ENCODE measurements around the gene ZXDC.

The ZXDC gene, protein sequence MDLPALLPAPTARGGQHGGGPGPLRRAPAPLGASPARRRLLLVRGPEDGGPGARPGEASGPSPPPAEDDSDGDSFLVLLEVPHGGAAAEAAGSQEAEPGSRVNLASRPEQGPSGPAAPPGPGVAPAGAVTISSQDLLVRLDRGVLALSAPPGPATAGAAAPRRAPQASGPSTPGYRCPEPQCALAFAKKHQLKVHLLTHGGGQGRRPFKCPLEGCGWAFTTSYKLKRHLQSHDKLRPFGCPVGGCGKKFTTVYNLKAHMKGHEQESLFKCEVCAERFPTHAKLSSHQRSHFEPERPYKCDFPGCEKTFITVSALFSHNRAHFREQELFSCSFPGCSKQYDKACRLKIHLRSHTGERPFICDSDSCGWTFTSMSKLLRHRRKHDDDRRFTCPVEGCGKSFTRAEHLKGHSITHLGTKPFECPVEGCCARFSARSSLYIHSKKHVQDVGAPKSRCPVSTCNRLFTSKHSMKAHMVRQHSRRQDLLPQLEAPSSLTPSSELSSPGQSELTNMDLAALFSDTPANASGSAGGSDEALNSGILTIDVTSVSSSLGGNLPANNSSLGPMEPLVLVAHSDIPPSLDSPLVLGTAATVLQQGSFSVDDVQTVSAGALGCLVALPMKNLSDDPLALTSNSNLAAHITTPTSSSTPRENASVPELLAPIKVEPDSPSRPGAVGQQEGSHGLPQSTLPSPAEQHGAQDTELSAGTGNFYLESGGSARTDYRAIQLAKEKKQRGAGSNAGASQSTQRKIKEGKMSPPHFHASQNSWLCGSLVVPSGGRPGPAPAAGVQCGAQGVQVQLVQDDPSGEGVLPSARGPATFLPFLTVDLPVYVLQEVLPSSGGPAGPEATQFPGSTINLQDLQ

DNA sequence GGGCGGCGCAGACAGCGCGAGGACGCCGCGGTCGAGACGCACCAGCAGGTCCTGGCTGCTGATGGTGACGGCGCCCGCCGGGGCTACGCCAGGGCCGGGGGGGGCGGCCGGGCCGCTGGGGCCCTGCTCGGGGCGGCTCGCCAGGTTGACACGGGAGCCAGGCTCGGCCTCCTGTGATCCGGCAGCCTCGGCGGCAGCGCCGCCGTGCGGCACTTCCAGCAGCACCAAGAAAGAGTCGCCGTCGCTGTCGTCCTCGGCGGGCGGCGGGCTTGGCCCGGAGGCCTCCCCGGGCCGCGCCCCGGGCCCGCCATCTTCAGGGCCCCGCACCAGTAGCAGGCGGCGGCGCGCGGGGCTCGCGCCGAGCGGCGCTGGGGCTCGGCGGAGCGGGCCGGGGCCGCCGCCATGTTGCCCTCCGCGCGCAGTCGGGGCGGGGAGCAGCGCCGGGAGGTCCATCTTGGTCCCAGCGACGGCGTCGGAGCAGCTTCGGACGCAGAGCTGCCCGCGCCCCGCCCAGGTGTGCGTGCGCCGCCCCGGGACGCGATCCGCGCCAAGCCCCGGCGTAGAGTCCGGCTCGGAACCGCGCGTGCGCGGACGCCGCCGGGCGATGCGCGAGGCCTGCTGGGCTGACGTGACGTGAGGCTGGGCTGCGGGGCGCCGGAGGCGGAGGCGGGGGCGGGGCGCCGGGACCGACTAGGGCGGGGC is at the start of gene ZXDC:
ZXDC (minus strand) TSS at position 479 of the 702 bp plus-strand sequence; CDS start at position 453, 26 bp downstream.
- DNase-seq = peak; percentile 94

DNA sequence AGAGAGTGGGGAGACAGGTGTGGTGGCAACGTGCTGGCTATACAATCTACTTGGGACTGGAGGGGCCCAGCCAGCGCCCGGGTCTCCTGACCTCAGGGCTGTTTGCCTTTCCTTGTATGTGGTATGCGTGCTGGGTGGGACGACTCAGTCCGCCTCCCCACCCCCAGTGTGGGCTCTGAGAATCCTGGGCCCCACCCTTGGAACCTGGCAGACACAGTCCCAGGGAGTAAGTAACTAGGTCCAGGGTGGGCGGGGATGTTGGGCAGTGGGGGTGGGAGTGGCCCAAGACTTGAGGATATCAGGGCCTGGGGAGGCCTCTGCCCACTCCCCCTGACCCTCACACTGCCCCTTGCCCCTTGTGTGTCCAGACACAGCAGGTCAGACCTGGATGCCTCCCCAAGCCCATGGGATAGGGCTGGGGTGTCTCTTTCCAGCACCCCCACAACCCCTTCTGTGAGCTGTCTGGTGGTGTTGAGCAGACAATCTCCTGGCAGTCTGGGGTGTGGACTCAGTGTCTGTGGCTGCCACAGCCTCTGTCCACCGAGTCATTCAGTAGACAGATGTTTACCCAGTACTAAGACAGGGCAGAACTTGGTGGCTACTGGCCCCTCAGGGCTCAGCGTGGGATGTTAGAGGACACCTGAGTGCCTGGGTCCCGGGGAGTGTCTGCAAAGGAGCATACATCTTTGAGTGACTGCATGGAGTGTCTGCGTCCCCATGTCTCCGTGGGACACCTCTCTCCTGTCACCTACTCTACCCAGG is 49.6 kb upstream of the ZXDC start:
- no peak for DNase-seq

DNA sequence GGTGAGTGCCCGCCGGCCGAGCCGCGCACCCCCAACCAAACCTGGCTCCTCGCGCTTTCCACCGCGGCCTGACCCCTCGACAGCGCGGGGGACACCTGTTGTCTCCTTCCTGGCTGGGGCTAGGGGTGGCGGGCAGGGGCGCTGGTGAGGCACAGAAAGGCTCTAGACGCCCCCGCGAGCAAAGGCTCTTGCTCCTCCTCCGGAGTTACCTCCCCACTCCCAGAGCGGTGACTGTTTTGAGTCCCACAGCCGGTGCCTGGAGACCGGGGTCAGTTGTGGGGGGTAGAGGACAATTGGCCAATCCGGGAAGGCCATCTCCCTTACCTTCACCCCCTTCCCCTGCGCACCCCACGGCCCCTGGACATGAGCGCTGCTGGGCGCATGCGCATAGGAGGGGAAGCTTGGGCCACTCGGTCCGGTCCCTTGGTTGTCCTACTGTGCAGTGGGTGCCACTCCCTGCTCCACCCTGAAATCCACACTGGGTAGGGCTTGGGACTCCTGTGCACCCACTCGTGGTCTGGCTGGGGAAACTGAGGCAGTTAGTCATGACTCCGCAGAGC is 48.8 kb upstream of the ZXDC start:
- peak; percentile 66 for DNase-seq

DNA sequence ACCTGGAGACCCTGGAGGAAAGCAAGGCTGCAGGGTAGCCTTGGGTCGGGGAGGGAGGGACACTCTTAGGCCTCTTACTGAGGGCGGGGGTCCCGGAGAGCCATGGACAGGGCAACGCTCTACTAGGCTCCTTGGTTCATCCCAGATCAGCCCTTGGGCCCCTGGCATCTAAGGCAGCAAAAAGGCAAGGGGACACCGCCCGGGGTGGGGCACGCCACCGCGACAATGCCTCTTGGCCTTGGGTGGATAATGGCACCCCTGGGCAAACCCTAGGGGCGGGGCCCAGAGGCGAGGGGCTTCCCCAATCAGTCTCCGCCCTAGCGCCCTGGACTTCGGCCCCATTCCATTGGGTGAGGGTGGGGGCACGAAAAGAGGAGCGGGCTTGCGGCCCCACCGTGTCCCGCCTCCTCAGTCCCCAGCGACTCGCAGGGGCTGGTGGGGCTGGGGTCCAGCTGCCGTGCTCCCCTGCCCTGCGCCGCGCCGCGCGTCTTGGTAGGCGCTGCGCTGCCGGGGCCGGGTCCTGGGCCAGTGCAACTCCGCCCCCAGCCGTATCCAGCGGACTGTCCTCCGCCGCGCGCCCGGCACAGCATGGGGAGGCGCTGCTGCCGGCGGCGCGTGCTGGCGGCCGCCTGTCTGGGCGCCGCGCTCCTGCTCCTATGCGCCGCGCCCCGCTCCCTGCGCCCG is 48.2 kb upstream of the ZXDC start, which contains the start of gene CHST13:
CHST13 (plus strand) TSS at position 411 of the 684 bp plus-strand sequence; CDS start at position 589, 178 bp downstream.
- DNase-seq = peak; percentile 82

DNA sequence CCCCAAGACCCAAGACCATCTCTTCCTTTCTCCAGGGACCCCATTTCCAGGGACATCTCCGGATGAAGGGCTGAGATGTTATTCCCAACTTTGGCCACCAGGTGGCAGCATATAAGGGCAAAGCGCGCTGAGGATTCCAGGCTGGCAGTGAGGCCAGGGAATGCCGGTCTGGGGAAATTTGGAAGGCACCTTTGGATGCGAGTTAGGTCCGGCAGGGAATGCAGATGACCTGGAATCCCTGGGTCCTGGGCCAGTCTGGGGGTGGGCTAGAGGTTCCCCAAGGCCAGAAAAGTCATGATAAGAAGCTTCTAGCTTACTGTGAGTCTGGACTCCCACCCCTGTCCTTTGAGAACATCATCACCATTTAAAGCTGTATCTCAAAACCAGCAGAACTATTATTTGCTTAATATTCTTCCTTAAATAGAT is 46.7 kb upstream of the ZXDC start:
- DNase-seq = peak; percentile 67

DNA sequence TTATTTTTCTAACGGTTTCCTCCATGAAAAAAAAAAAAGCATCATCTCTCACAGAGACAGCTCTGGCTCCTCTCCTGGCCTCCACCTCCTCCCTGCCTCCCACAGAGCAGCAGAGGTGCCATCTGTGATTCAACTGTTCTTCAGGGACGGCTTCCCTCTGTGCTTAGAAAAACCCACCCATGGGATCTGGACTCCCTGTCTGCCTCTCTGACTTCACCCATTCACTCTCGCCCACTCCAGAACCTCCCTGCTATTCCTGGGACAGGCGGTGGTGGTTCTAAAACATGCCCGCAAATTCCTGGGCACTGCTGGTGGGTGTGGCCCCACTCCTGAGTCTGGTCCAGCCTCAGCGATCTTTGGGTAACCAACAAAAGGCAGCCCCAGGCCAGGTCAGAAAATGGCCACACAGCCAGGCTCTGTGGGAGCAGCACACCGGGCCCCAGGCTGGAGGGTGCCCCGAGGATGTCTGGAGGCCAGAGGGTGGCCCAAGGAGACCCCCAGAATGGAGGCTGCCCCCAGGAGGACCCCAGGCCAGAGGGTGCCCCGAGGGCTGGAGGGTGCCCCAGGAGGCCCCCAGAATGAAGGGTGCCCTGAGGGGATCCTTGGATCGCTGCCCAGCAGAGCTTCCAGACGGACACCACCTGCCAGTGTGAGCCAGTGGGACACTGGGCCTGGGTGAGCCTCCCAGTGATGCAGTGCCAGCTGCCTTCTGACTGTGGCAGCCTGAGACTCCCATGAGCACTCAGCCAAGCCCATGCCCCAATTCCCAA is 45.6 kb upstream of the ZXDC start:
- DNase-seq = no peak

DNA sequence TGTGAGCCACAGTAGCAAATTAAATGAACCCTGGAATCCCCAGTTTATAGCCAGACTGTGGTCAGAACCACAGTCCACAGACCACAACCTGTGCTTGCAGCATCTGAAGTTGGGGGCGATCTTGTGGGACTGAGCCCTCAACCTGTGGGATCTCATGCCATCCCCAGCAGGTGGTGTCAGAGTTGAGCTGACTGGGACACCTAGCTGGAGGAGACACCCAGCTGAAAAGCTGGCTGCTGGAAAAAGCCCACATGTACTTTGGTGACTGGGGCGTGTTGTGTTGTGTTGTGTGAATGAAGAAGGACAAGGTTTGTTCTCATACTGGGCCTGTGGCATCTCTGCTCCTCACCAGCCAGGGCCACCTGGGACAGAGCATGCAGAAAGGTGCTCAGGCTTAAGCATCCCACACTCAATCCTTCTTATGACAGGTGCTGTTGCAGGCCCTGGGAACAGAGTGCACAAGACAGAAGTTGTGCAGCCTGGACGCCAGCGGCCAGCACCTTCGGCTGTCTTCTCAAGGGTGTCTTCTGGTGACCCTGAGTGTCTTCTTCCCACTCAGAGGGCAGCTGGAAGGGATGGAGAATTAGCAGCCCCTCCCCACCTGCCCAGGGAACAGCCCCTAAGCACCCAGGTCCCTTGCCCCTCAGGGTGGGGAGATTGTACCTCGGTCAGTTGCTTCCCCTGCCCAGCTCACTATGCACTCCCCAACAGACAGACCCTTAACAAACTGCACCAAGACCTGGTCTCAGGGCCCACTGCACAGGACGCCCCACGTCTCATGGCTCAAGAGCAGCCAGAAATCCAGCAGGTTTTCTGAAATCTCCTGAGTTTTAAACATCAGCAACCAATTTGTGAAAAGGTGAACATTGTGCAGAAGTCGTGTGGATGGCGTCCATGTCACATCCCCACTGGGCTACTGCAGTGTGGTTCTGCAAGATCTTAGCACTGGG is 44.1 kb upstream of the ZXDC start:
- peak; percentile 15 for DNase-seq

DNA sequence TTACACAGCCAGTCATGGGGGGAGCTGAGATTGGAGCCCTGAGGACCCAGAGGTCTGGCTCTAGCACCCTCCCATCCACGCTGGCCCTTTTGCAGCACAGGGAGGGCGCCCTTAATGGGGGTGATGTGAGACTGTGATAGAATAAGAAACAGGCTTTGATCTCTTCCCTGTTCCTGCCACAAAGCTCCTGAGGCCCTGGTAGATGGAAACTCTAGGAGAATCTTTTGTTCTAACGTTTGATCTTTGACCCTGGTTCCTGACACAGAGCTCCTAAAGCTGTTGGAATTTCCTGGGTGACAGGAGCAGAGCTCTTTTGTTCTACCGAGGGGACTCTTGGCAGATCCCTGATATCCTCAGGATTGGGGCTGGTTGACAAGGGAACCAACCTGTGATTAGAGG is 43.1 kb upstream of the ZXDC start:
- no peak for DNase-seq

DNA sequence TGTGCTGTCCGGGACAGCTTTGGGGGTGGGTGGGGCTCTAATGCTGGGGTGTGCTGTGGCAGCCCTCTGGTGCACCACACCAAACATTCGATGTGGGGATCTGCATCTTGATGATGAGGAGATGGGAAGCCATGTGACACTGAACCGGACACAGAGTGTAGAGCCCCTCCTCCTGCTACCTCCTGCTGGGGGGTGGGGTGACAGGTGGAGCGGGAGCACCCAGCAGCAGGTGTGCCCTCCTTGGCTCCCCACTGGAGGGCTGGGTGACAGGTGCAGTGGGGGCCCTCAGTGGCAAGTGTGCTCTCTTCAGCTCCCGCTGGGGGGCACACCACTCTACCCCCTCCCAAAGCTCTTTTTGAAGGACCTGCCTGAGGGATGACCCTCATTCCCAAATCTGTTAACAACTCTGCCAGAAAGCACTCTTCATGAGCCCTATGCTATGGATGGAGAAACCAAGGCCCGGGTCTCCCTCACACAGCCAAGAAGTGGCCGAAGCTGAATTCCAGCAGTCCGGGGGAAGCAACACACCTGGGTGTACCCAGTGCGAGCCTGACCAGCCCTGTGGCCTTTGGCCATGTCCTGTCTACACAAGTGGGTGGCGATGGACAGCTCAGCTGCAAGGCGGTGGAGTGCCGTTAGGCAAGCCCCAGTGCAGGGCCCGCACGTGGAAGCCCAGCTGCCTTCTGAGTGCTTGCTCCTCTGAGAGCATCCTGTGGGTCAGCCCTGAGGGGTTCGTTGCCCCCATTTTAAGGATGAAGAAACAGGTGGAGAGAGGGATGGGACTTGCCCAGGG is 42.5 kb upstream of the ZXDC start:
- DNase-seq = no peak

DNA sequence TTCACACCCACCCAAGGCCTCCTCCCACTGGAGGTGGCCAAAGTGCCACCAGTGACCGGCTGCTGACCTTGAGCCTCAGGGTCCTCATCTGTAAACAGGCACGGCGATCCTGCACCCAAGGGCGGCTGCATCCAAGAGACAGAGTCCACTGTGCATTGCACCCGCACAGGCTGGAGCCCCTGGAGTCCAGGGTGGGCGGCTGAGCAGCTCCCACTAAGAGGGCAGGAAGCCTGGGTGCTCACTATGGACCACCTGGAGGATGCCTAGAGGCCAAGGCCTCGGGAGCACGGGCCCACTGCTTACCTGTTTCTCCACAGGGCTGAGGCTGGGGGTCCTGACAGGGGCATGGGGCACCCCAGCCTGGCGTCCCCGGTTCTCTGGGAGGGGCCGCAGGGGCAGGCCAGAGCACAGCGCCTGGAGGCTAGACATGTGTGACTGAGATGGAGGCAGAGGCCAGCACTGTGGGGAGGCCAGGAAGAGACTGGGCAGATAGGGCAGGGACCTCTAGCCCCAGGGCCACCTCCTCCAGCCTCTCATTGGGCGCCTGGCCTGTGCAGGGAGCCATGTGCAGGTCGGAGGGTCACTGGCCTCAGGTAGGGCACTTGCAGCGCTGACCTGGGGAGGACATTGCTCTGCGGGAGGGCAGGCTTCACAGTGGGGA is 41.7 kb upstream of the ZXDC start, which contains the start of gene UROC1:
UROC1 (minus strand) TSS at position 483 of the 661 bp plus-strand sequence; CDS start at position 429, 54 bp downstream.
- DNase-seq = no peak

DNA sequence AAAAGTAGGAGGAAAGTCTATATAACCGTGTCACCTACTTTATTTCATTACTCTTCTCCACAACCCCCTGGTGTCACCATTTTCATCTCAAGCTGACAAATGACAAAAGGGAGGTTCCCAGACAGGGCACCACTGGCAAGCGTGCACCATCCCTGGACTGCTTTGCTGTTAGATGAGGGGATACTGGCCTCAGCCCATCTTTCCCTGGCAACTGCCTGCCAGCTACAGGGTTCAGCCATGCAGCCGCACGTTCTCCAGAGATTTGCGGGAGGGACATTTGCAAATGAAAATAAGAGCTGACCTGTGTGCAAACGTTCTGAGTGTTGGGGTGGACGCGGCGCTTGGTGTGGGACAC is 41.2 kb upstream of the ZXDC start:
- DNase-seq = no peak

DNA sequence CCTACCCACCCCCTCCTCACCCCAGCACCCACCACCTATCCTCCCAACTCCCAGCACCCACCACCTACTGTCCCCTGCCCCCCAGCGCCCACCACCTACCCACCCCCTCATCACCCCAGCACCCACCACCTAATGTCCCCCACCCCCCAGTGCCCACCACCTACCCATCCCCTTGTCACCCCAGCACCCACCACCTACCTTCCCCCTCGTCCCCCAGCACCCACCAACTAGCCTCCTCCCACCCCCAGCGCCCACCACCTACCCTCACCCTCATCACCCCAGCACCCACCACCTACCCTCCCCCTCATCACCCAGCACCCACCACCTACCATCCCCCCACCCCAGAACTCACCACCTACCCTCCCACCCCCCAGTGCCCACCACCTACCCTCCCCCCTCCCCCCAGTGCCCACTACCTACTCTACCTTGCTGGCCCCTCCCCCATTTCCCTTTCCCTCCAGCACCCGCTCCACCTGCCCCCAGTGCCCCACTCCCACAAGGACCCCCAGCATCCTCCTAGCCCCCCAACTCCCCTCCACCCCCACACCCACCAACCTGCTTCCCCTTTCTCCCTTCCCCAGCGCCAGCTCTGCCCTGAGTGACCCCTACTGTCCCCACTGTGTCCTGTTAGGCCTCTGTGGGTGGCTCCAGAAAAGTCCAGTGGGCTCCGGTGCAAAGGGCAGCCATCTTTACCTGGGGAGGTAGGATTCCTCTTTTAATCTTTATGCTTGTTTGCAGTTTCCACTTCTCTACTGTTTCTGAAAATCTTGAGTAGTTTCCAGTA is 40.7 kb upstream of the ZXDC start:
- no peak for DNase-seq

DNA sequence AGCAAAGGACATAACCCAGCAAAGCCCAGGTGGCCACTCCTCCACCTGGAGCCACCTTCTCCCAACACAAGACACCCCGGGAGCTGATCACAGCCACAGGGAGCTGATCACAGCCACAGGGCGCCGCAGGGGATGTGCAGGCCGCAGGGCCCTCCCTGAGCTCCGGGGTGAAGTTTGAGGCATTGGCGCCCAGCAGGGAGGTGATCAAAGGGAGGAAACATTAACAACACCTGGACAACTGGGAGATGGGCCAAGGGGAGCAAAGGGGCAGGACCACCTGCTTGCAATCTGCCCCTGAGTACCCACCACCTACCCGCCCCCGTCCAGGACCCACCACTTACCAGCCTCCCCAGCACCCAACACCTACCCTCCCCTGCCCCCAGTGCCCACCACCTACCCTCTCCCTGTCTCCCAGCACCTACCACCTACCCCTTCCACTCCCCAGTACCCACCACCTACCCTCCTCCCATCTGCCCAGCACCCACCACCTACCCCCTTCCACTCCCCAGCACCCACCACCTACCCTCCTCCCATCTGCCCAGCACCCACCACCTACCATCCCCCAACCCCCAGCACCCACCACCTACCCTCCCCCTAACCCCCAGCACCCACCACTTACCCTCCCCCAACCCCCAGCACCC is 39.5 kb upstream of the ZXDC start:
- DNase-seq = no peak

DNA sequence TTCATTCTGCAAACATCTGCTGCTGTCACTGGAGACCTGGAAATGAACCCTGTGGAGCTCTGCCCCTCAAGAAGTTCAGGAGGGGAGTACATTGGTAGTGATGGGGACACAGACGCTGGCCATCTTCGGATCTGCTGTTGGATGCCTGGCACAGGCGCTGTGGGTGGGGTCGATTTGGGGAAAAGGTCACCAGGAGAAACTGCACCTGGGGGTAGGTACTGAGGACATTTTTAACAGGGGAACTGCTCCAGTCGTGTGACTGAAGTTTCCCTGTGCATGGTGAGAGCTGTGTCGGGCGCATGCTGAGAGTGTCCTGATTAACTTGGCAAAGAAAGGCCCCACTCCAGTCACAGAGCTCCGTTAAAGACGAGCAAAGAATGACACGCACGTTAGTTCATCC is 38.5 kb upstream of the ZXDC start:
- no peak for DNase-seq

DNA sequence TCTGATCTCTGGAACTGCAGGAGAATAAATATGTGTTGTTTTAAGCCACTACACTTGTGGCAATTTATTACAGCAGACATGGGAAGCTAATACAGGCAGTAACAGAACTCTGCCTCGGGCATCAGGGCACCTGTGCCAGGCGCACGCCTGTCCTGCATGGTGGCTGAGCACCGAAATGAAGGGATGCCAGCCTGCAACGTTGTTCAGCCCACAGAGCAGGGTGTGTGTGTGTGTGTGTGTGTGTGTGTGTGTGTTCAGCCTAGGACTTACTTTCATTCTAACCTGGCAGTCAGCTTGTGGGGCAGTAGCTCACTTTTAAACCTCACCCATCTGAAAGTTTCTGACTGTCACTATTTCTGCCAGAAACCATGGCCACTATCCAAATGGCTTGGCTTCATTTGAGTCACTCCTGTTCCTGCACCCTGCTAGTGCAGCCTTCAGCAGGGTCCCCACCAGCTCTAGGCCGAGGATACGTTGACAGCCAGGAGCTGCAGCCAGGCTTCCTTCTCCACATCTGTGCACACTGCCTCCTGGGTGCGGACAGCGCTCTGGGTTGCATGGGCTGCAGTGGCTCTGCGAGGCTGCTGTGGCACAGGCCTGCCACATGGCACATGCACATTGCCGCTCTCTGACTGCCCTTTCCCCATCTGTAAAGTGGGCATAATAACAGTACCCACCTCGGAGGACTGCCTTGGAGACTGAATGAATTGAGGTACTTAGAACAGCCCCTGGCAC is 37.4 kb upstream of the ZXDC start:
- DNase-seq = no peak

DNA sequence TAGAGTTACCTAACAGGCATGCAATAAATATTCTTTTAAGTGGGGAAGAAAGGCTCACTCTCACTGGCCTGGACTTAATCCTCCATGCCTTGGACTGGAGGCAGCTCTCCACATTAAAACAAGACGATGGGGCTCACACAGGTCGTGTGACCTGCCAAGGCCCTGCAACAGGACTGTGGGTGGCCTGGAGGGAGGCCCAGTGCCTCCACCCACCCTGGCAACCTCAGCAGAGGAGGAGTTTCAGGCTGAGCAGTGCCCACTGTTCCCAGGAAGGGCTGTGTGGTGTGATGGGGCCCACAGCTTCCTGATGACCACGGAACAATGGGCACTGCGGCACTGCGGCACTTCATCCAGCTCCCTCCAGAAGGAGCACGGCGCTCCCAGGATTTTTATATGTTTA is 36.3 kb upstream of the ZXDC start:
- no peak for DNase-seq

Measured in DMS53 (cell line).